CD8-positive, alpha-beta memory T cell (primary cell): ENCODE data around the gene DUSP15. TPM values are rescaled to one million over a fixed set of nuclear protein-coding genes. Genes with fewer than 3 reads are reported as not detected.

Source experiments
- polyA plus RNA-seq: library from polyadenylated mRNA; unstranded; fragments of 300-500 nt; fragmentation: Illumina TruSeq; gene quantifications from one replicate; pipeline ENCODE4 v1.2.3, GENCODE V29; 2021
- total RNA-seq, 2 experiments: library from RNA; stranded (reverse); gene quantifications; one replicate each; pipeline ENCODE4 v1.2.3, GENCODE V29; 2021

DUSP15 gene
- total and polyA plus RNA-seq, 3 experiments from 2014 or later: not detected

Other genes starting within 250 kb of the DUSP15 start
- gene COX4I2, start 232.6 kb downstream of the DUSP15 start, total RNA-seq: not detected
- gene COX4I2, start 232.6 kb downstream of the DUSP15 start, polyA plus RNA-seq: not detected
- gene BCL2L1, start 147.7 kb downstream of the DUSP15 start, total RNA-seq: 100 to 1,000 TPM; 328 TPM
- gene BCL2L1, start 147.7 kb downstream of the DUSP15 start, polyA plus RNA-seq: 32.1 TPM
- 10 to 100 TPM; 60.3 to 62.7 TPM for gene TPX2, start 131.2 kb downstream of the DUSP15 start, total RNA-seq
- gene TPX2, start 131.2 kb downstream of the DUSP15 start, polyA plus RNA-seq: 1.1 TPM
- under 1 TPM; 0.13 to 0.24 TPM for gene MYLK2, start 51.2 kb downstream of the DUSP15 start, total RNA-seq
- not detected for gene MYLK2, start 51.2 kb downstream of the DUSP15 start, polyA plus RNA-seq
- gene FOXS1, start 24.9 kb downstream of the DUSP15 start, total RNA-seq: not detected
- not detected for gene FOXS1, start 24.9 kb downstream of the DUSP15 start, polyA plus RNA-seq
- not detected for gene TTLL9, start 107 bp upstream of the DUSP15 start, total RNA-seq
- not detected for gene TTLL9, start 107 bp upstream of the DUSP15 start, polyA plus RNA-seq
- gene PDRG1, start 81.5 kb upstream of the DUSP15 start, total RNA-seq: 10 to 100 TPM; 23.9 TPM
- gene PDRG1, start 81.5 kb upstream of the DUSP15 start, polyA plus RNA-seq: 22.4 TPM
- not detected for gene XKR7, start 97.6 kb upstream of the DUSP15 start, total RNA-seq
- 0.02 TPM for gene XKR7, start 97.6 kb upstream of the DUSP15 start, polyA plus RNA-seq
- gene CCM2L, start 139.9 kb upstream of the DUSP15 start, total RNA-seq: not detected
- not detected for gene CCM2L, start 139.9 kb upstream of the DUSP15 start, polyA plus RNA-seq
- under 1 TPM; 0.28 to 0.53 TPM for gene HCK, start 181.7 kb upstream of the DUSP15 start, total RNA-seq
- gene HCK, start 181.7 kb upstream of the DUSP15 start, polyA plus RNA-seq: not detected
- 10 to 100 TPM; 48.0 to 49.8 TPM for gene TM9SF4, start 239.2 kb upstream of the DUSP15 start, total RNA-seq
- 44.0 TPM for gene TM9SF4, start 239.2 kb upstream of the DUSP15 start, polyA plus RNA-seq